ENCODE data around the gene PUS10.

Gene PUS10

DNA sequence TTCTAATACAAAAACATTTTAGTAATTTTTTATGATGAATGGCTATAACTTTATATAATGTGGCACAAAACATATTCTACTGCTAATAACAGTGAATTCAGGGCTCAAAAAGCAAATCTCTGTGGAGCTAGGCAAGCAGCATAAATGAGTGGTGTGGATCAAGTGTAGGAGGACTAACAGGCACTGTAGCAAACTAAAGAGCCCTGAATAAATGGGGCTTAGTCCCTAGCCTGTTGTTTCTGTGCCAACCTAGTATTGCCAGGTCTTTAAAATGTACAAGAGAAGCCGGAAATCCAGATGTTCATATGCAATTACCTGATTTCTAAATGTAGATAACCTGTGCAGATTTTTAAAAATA is 118.2 kb downstream of the PUS10 start:
- Histone ChIP-seq H3K27ac (no peak overlapping the region), H2AFZ (no peak overlapping the region), H3K4me3 (ENCODE audit: low read depth, low read length) (no peak overlapping the region), H3K9me3 (ENCODE audit: control insufficient read depth, low read length) (no peaks in the 10 kb centered on the region), H3K4me2 (ENCODE audit: low read length) (no peak overlapping the region), H3K27me3 (ENCODE audit: control insufficient read depth, insufficient read depth, low read length) (no peaks in the 10 kb centered on the region), H3K79me2 (peaks cover 3% of the 10 kb centered on the region), H3K36me3 (ENCODE audit: control insufficient read depth, insufficient read depth, low read length) (no peaks in the 10 kb centered on the region), H3K9ac (no peak overlapping the region), H3K4me1 (no peaks in the 10 kb centered on the region)
- TF ChIP-seq, protein P1, sequence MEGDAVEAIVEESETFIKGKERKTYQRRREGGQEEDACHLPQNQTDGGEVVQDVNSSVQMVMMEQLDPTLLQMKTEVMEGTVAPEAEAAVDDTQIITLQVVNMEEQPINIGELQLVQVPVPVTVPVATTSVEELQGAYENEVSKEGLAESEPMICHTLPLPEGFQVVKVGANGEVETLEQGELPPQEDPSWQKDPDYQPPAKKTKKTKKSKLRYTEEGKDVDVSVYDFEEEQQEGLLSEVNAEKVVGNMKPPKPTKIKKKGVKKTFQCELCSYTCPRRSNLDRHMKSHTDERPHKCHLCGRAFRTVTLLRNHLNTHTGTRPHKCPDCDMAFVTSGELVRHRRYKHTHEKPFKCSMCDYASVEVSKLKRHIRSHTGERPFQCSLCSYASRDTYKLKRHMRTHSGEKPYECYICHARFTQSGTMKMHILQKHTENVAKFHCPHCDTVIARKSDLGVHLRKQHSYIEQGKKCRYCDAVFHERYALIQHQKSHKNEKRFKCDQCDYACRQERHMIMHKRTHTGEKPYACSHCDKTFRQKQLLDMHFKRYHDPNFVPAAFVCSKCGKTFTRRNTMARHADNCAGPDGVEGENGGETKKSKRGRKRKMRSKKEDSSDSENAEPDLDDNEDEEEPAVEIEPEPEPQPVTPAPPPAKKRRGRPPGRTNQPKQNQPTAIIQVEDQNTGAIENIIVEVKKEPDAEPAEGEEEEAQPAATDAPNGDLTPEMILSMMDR (IDR thresholded peaks at IDR 0.05): no peak

DNA sequence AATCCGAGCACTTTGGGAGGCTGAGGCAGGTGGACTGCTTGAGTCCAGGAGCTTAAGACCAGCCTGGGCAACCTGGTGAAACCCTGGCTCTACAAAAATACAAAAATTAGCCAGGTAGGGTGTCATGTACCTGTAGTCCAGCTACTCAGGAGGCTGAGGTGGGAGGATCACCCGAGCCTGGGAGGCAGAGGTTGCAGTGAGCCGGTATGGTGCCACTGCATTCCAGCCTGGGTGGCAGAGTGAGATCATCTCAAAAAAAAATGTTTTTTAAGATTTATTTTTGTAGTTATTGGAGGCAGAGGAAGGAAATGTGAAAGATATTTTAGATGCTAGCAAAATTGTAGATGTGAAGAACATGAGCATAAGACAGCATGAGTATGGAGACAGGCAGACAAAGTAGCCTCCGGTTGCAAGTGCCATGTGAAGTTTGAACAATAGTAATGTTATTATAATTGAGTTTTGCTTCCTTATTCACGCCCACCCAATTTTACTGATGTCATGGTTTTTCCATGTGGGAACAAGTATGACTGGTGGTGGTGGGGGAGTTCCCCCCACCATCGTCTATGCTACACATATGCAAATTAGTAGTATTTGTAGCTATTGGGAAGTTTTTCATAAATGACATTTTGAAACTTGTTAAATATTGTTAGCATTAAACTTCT is 118.7 kb downstream of the PUS10 start:
- H3K36me3 ChIP-seq (ENCODE audit: control insufficient read depth, insufficient read depth, low read length): no peaks in the 10 kb centered on the region
- no peaks in the 10 kb centered on the region for H3K27me3 ChIP-seq (ENCODE audit: control insufficient read depth, insufficient read depth, low read length)

DNA sequence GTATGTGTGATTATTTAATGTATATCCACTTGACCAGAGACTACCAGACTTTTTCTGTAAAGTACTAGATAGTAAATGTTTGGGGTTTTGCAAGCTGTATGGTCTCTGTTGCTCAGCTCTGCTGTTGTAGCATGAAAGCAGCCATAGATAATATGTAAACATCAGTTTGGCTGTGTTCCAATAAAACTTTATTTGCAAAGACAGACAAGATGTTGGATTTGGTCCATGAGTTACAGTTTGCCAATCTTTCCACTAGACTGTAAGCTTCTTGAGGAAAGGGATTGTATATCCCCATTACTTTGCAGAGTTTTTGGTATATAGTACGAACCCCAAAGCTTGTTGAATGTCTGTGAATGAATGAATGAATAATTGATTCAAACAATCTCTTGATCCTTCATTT is 119.5 kb downstream of the PUS10 start:
- Histone ChIP-seq H3K36me3 (ENCODE audit: control insufficient read depth, insufficient read depth, low read length) (no peaks in the 10 kb centered on the region), H3K4me3 (ENCODE audit: low read depth, low read length) (no peak overlapping the region), H3K27ac (no peak overlapping the region), H3K4me2 (ENCODE audit: low read length) (no peak overlapping the region), H3K27me3 (ENCODE audit: control insufficient read depth, insufficient read depth, low read length) (no peaks in the 10 kb centered on the region), H2AFZ (no peak overlapping the region), H3K9me3 (ENCODE audit: control insufficient read depth, low read length) (no peaks in the 10 kb centered on the region), H3K9ac (no peak overlapping the region), H3K4me1 (no peaks in the 10 kb centered on the region), H3K79me2 (peaks cover 3% of the 10 kb centered on the region)
- TF ChIP-seq, protein P1 (IDR thresholded peaks at IDR 0.05): no peak

More for the DNA sequence above, 118.7 kb downstream of the PUS10 start:
- Histone ChIP-seq H3K9ac (no peak overlapping the region), H3K9me3 (ENCODE audit: control insufficient read depth, low read length) (no peaks in the 10 kb centered on the region), H3K4me3 (ENCODE audit: low read depth, low read length) (no peak overlapping the region), H3K79me2 (peaks cover 3% of the 10 kb centered on the region), H2AFZ (no peak overlapping the region), H3K4me2 (ENCODE audit: low read length) (no peak overlapping the region), H3K27ac (no peak overlapping the region), H3K4me1 (no peaks in the 10 kb centered on the region)
- TF ChIP-seq, protein P1 (IDR thresholded peaks at IDR 0.05): no peak

All from parathyroid adenoma (tissue), 2 donors.